IMR-90 (cell line): Measurements from ENCODE around the gene SPESP1. TPM values are rescaled to one million over a fixed set of nuclear protein-coding genes. Genes with fewer than 3 reads are reported as not detected.
A peak's percentile ranks its signal among the peaks of the same experiment; 100 is the strongest.

Source experiments
- ATAC-seq: fragments of 200-7000 bp; cut with Tn5 transposase; 2 replicates; pipeline ENCODE4 v1.9.1; 2020; ENCODE audit warnings: low read depth, mild to moderate bottlenecking, moderate library complexity
- BruUV-seq: library from RNA; stranded (reverse); fragments of 400-500 nt; replicated peaks from 2 replicates; lab custom pipeline; 2021; lab: Mats Ljungman, UMichigan
- CTCF ChIA-PET: fragments of 300-600 bp; formaldehyde crosslinking; extraction: SDS; loops from one replicate; lab custom pipeline; 2021; ENCODE audit warnings: antibody characterized with exemption; lab: Yijun Ruan, JAX
- POLR2A ChIA-PET: fragments of 300-600 bp; sonication (Branson Sonifier 250); formaldehyde crosslinking; loops from one replicate; lab custom pipeline; 2022; ENCODE audit warnings: antibody characterized with exemption; ENCODE audit not compliant: unreplicated experiment; lab: Charles Lee
- DNase-seq: peaks from one replicate; pipeline ENCODE4 v3.0.0; 2013
- H2AFZ ChIP-seq: replicated peaks from 2 replicates; pipeline ENCODE3; 2013; ENCODE audit warnings: low read length, mild to moderate bottlenecking; ENCODE audit not compliant: poor library complexity
- H2AK5ac ChIP-seq: 2 replicates; pipeline ENCODE4 v1.6.1; 2013; ENCODE audit warnings: low read depth, low read length, inconsistent platforms
- H2AK9ac ChIP-seq: replicated peaks from 2 replicates; pipeline ENCODE3; 2013; ENCODE audit warnings: mild to moderate bottlenecking, low read depth, low read length, moderate library complexity; ENCODE audit not compliant: poor library complexity
- H2BK120ac ChIP-seq: 2 replicates; pipeline ENCODE4 v1.6.1; 2013; ENCODE audit warnings: low read depth, low read length, inconsistent platforms
- H2BK15ac ChIP-seq: 3 replicates; pipeline ENCODE4 v1.6.1; 2013; ENCODE audit warnings: low read depth, low read length, inconsistent platforms
- H2BK20ac ChIP-seq: 2 replicates; pipeline ENCODE4 v1.6.1; 2013; ENCODE audit warnings: low read depth, mild to moderate bottlenecking, inconsistent platforms, low read length, moderate library complexity
- H2BK5ac ChIP-seq: 2 replicates; pipeline ENCODE4 v1.6.1; 2013; ENCODE audit warnings: mild to moderate bottlenecking, low read depth, low read length, inconsistent platforms; ENCODE audit not compliant: poor library complexity, severe bottlenecking
- H3K14ac ChIP-seq: replicated peaks from 2 replicates; pipeline ENCODE4 v1.6.1; 2013; ENCODE audit warnings: low read depth, low read length, inconsistent platforms
- H3K18ac ChIP-seq: 2 replicates; pipeline ENCODE4 v1.6.1; 2013; ENCODE audit warnings: low read depth, low read length, control low read depth
- H3K23ac ChIP-seq: 2 replicates; pipeline ENCODE4 v1.6.1; 2013; ENCODE audit warnings: low read depth, low read length, inconsistent platforms
- H3K27ac ChIP-seq: 2 replicates; pipeline ENCODE4 v1.5.1; 2013; ENCODE audit warnings: mild to moderate bottlenecking, control low read depth, low read length; ENCODE audit not compliant: insufficient read depth
- H3K27me3 ChIP-seq: 2 replicates; pipeline ENCODE4 v1.6.1; 2013; ENCODE audit warnings: low read length; ENCODE audit not compliant: control insufficient read depth, insufficient read depth
- H3K36me3 ChIP-seq: 2 replicates; pipeline ENCODE4 v1.6.1; 2013; ENCODE audit warnings: low read length, mixed read lengths; ENCODE audit not compliant: control insufficient read depth, insufficient read depth
- H3K4ac ChIP-seq: 2 replicates; pipeline ENCODE4 v1.6.1; 2013; ENCODE audit warnings: low read depth, low read length, inconsistent platforms
- H3K4me1 ChIP-seq: 2 replicates; pipeline ENCODE4 v1.6.1; 2013; ENCODE audit warnings: low read length, mixed read lengths; ENCODE audit not compliant: control insufficient read depth, insufficient read depth
- H3K4me2 ChIP-seq: 2 replicates; pipeline ENCODE4 v1.6.1; 2013; ENCODE audit warnings: low read depth, mild to moderate bottlenecking, control low read depth, low read length, moderate library complexity
- H3K4me3 ChIP-seq: 2 replicates; pipeline ENCODE4 v1.5.1; 2013; ENCODE audit warnings: low read depth, mild to moderate bottlenecking, control low read depth, low read length, moderate library complexity; ENCODE audit not compliant: insufficient read depth
- H3K56ac ChIP-seq: 2 replicates; pipeline ENCODE4 v1.6.1; 2013; ENCODE audit warnings: low read length, inconsistent platforms; ENCODE audit not compliant: insufficient read depth; ENCODE audit errors: extremely low read depth
- H3K79me1 ChIP-seq, 2 experiments: 2 replicates each; pipeline ENCODE4 v1.6.1; 2013; ENCODE audit warnings: low read length in 2 of 2, inconsistent platforms in 1 of 2, low read depth in 1 of 2
- H3K9ac ChIP-seq: 2 replicates; pipeline ENCODE4 v1.6.1; 2013; ENCODE audit warnings: low read depth, low read length, control low read depth
- H3K9me1 ChIP-seq: 2 replicates; pipeline ENCODE4 v1.6.1; 2013; ENCODE audit warnings: low read length, inconsistent platforms; ENCODE audit not compliant: insufficient read depth
- H3K9me3 ChIP-seq: 2 replicates; pipeline ENCODE4 v1.6.1; 2013; ENCODE audit warnings: low read length; ENCODE audit not compliant: control insufficient read depth, insufficient read depth
- H4K20me1 ChIP-seq: 2 replicates; pipeline ENCODE4 v1.6.1; 2013; ENCODE audit warnings: low read length, inconsistent platforms; ENCODE audit not compliant: insufficient read depth
- H4K5ac ChIP-seq: 2 replicates; pipeline ENCODE4 v1.6.1; 2013; ENCODE audit warnings: mild to moderate bottlenecking, low read depth, low read length, control low read depth
- H4K8ac ChIP-seq, 2 experiments: 2 replicates each; pipeline ENCODE4 v1.6.1; 2013; ENCODE audit warnings: low read depth in 2 of 2, low read length in 2 of 2, control low read depth in 1 of 2, inconsistent platforms in 1 of 2
- H4K91ac ChIP-seq: 2 replicates; pipeline ENCODE4 v1.6.1; 2013; ENCODE audit warnings: low read depth, low read length, inconsistent platforms; ENCODE audit not compliant: insufficient read depth
- CEBPB ChIP-seq: IDR thresholded peaks from 2 replicates; pipeline ENCODE4 v1.6.1; 2012; ENCODE audit warnings: low read depth, low read length, improper control_type of control experiment
- MAFK ChIP-seq: IDR thresholded peaks from 2 replicates; pipeline ENCODE4 v1.6.1; 2012; ENCODE audit warnings: low read depth, low read length, improper control_type of control experiment
- dilution Hi-C: fragments of 300-500 bp; cut with HindIII; formaldehyde crosslinking; loops from one replicate; pipeline ENCODE4 v1.14.3; 2018; ENCODE audit warnings: low sequenced_read_pairs; ENCODE audit not compliant: unreplicated experiment
- in situ Hi-C: fragments of 300-500 bp; cut with MboI; formaldehyde crosslinking; loops from 3 replicates; pipeline ENCODE4 v1.14.3; 2019; ENCODE audit warnings: low sequenced_read_pairs, inconsistent platforms, mixed read lengths
- intact Hi-C: fragments of 100-400 bp; cut with micrococcal nuclease; formaldehyde crosslinking; loops from 2 replicates; pipeline ENCODE4 v1.10.0; 2022
- polyA plus RNA-seq, 3 experiments: library from polyadenylated mRNA; depleted of rRNA; stranded (reverse); fragments of >200 nt; gene quantifications; 2 replicates each; pipeline ENCODE4 v1.2.3, GENCODE V29; 2012; ENCODE audit warnings: low replicate concordance in 1 of 3
- total RNA-seq: library from RNA; depleted of rRNA; stranded (reverse); fragments of >200 nt; gene quantifications from 2 replicates; pipeline ENCODE4 v1.2.3, GENCODE V29; 2012

Gene SPESP1
- total and polyA plus RNA-seq, 2 of the 4 experiments (the other 2 are of a cell fraction): 2.9 to 3.0 TPM

DNA sequence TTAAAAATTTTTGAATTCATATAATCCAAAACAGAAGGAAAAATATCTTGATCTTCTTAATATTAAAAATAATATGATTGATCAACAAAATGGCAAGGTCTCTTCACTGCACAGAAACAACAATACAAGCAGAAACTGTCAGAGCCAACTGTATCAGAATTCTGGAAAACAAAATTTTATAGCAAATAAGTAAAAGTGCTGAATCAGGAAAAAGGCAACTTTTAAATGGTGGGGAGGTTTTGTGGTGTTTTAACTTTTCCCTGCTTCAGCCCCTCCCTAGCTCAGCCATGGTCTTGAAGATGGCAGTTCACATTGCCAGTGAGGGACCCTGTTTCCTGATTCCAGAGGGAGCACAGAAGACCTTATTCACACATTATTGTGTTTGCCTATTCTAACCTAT is 37.6 kb downstream of the SPESP1 start:
- ChIA-PET CTCF (no interaction called here), POLR2A (no interaction called here)
- no peak overlapping the region for H2AK5ac ChIP-seq
- in situ Hi-C loops (no loop called here), dilution Hi-C loops (no loop called here), intact Hi-C loops (no loop called here)
- H3K9ac ChIP-seq: no peak overlapping the region
- no peak overlapping the region for H2AK9ac ChIP-seq
- no peak overlapping the region for H2BK120ac ChIP-seq
- H3K23ac ChIP-seq: no peak overlapping the region
- H3K9me1 ChIP-seq: no peaks in the 10 kb centered on the region
- no peak overlapping the region for H4K91ac ChIP-seq
- H3K4ac ChIP-seq: no peak overlapping the region
- TF ChIP-seq MAFK (peak; percentile 95), CEBPB (no peak)
- H4K5ac ChIP-seq: no peak overlapping the region
- no peak overlapping the region for H3K18ac ChIP-seq
- BruUV-seq: no TSS peak
- peaks cover 3% of the 10 kb centered on the region for H3K27me3 ChIP-seq
- no peak overlapping the region for H2BK15ac ChIP-seq
- no peak overlapping the region for H4K8ac ChIP-seq
- H3K4me1 ChIP-seq: no peaks in the 10 kb centered on the region
- ATAC-seq: no peak
- no peak overlapping the region for H3K14ac ChIP-seq
- no peak overlapping the region for H3K4me3 ChIP-seq
- no peak overlapping the region for H3K4me2 ChIP-seq
- DNase-seq: no peak
- H4K20me1 ChIP-seq: no peaks in the 10 kb centered on the region
- H2AFZ ChIP-seq: no peak overlapping the region
- H3K36me3 ChIP-seq: no peaks in the 10 kb centered on the region
- no peak overlapping the region for H2BK5ac ChIP-seq
- no peaks in the 10 kb centered on the region for H3K79me1 ChIP-seq
- no peak overlapping the region for H2BK20ac ChIP-seq
- H3K56ac ChIP-seq: no peak overlapping the region
- no peak overlapping the region for H3K27ac ChIP-seq
- H3K9me3 ChIP-seq: peaks cover 3% of the 10 kb centered on the region
